ENCODE data around the gene FOXF2. TPM values are rescaled to one million over a fixed set of nuclear protein-coding genes. Genes with fewer than 3 reads are reported as not detected.

Gene FOXF2
- total RNA-seq, 3 donors from 2014 or later = 0.08 TPM; not detected in 2

DNA sequence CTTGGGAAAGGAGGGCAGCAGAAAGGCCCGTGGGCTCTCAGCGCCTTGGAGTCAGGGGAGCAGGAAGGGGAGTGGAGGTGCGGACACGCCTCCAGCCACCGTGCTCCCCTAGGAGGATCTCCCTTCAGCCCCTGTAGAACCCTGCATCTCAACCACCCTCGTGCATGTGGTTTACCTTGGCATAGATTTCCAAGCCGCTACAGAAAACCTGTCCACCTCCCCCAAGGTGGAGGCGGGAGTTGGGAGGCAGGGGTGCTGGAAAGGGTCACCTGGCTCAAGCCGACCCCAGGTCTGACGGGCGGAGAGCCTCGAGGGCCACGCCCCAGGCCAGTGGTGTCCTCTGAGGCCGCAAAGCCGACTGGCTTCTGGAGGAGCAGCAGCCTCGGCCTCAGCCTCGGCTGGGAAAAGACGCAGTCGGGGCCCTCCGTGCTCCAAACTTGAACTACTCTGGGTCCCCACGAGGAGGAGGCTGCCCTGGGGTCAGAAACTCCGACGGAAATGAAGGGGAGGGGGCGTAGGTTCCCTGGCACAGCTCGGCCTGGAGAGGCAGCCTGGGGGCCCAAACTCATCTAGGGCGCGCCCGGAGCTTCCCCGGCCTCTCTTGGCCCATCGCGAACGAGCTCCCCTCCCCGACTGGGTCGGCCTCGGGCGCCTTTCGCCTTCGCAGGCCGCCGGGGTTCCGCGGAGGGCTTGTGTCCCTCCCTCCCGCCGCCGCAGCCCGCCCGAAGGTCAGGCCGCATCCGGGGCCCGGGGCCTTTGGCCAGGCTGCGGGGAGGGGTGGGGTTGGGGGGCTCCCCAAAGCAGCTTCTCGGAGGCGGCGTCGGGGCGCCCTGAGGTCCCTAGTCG is 6.3 kb upstream of the FOXF2 start:
- ATAC-seq (no peak), DNase-seq (no peak)
- H3K36me3 Mint-ChIP-seq (ENCODE audit: insufficient read depth) = no peaks in the 10 kb centered on the region
- H3K9me3 Mint-ChIP-seq = no peaks in the 10 kb centered on the region
- peaks cover 75% of the 10 kb centered on the region for H3K27me3 Mint-ChIP-seq (ENCODE audit: low read depth)
- H3K4me1 Mint-ChIP-seq (ENCODE audit: low read depth) = peaks cover 37% of the 10 kb centered on the region
- H3K4me3 Mint-ChIP-seq = no peak overlapping the region

DNA sequence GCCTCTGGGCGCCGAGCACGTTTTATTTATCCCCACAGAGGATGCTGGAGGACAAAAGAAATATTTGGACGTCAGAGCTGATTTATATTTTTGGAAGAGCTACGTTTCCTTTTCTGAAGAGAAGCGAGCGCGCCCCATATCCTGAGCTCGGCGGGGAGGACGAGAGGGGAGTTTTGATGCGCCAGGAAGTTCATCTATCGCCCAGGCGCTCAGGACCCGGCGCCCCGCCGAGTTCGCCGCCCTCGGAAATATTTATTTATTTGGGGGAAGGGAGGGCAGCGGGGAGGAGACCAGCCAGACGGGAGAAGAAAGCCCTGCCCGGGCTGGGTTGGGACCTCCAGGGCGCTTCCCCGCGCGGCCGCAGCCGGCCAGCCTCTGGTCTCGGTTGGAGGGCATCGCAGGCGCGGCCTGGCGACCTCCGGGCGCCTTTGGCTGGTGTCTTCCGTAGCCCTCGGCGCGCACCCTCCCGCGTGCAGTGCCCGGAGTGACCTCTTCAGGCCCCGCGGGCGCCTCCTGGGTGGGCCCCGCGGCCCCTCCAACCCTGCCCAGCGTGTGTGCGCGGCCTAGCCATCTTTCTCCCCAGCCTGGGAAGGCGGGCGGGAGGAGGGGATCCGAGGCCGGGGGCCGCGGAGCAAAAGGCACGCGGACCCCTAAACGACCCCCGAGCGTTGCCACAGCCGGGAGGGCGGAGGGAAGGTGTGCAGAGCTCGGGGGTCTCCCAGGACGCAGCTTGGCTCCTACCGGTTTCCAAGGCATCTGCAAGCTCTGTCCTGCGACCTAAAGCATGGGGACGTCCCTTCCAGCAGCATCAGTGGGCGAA is 5.4 kb upstream of the FOXF2 start:
- DNase-seq (no peak), ATAC-seq (no peak)
- H3K9me3 Mint-ChIP-seq = no peaks in the 10 kb centered on the region
- H3K36me3 Mint-ChIP-seq (ENCODE audit: insufficient read depth) = no peaks in the 10 kb centered on the region
- H3K4me1 Mint-ChIP-seq (ENCODE audit: low read depth) = peaks cover 44% of the 10 kb centered on the region
- no peak overlapping the region for H3K4me3 Mint-ChIP-seq
- H3K27me3 Mint-ChIP-seq (ENCODE audit: low read depth) = peaks cover 78% of the 10 kb centered on the region

- ATAC-seq = no peak
- H3K27me3 Mint-ChIP-seq (ENCODE audit: low read depth) = peaks cover 73% of the 10 kb centered on the region
Observed at GRCh38 chr6:1384549-1385128, 4.7 kb upstream of the FOXF2 start.

DNA sequence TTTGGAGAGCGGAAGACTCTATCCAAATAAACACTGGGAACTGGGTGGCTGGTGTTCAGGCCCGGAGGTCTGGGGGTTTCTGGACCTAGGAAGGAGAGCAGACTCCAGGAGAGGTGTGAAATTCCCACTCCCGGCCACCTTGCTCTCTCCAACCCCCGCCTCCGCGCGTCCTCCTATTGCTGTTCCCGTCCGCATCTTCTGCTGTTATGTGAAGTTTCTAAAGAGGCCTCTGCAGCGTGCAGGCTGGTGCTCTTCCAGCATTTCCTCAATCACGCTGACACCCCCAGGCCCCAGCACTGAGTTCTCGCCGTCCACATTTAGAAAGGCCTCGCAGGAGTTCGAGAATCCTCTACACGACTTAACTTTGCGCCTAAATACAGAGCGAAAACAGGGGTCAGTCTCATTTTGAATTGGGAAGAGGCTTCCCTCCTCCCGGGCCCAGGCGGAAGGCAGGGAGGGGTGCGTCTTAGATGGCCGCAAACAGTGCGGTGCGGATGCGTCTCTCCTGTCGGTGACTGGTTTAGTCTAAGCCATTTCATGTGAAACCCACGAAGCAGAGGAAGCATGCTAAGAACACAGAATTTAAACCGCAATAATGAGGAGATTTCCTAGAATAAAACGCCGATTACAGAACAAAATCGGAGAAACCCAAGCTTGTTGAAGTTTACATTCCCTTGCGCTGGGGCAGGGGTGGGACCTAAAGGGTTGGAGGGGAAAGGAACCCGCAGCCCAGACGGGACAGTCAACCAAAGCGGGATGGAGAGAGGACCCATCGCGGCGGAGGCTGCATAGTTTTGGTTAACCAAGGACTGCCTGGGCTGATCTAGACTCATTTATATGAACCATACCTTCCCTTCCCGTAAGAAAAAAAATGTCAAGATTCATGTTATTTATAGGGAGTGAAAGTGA is 4.0 kb upstream of the FOXF2 start:
- Mint-ChIP-seq H3K27me3 (ENCODE audit: low read depth) (peaks cover 69% of the 10 kb centered on the region), H3K36me3 (ENCODE audit: insufficient read depth) (no peaks in the 10 kb centered on the region), H3K4me3 (no peak overlapping the region), H3K4me1 (ENCODE audit: low read depth) (peaks cover 37% of the 10 kb centered on the region), H3K9me3 (no peaks in the 10 kb centered on the region)
- ATAC-seq (no peak), DNase-seq (no peak)

More at GRCh38 chr6:1384549-1385128, 4.7 kb upstream of the FOXF2 start:
- Mint-ChIP-seq H3K36me3 (ENCODE audit: insufficient read depth) (no peaks in the 10 kb centered on the region), H3K4me3 (no peak overlapping the region), H3K4me1 (ENCODE audit: low read depth) (peaks cover 40% of the 10 kb centered on the region), H3K9me3 (no peaks in the 10 kb centered on the region)
- no peak for DNase-seq

DNA sequence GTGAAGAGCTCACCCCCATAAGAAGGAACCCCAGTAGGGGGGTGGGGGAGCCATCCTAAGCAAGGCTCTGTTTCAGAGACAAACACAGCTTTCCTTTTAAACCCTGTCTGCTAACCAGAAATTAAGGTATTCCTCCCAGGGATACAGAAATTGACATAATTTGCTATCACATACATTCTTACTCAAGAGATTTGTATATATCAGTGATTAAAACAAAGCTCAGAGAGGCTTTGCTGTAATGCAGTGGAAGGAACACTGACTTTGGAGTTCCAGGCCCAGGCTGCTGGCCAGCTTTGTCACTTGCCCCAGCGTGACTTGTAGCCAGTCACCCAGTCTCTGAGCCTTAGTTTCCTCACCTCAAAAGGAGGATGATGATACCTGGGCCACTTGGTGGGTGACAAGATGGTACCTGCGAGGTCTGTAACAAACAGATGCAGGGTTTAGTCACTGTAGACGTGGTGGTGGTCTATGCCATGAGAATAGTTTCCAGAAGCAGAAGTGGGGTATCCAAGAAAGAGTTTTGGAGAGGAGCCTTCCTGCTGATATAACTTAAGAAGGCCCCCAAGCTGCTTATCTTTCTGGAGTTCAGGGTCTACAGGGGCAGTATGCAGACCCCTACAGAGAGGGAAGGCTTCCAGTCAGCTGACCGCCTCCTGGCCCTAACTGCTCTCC is 3.2 kb upstream of the FOXF2 start:
- H3K4me1 Mint-ChIP-seq (ENCODE audit: low read depth) = peaks cover 29% of the 10 kb centered on the region
- no peak for DNase-seq
- no peak overlapping the region for H3K4me3 Mint-ChIP-seq
- H3K36me3 Mint-ChIP-seq (ENCODE audit: insufficient read depth) = no peaks in the 10 kb centered on the region
- no peak for ATAC-seq
- peaks cover 65% of the 10 kb centered on the region for H3K27me3 Mint-ChIP-seq (ENCODE audit: low read depth)
- no peaks in the 10 kb centered on the region for H3K9me3 Mint-ChIP-seq

- Mint-ChIP-seq H3K36me3 (ENCODE audit: insufficient read depth) (no peaks in the 10 kb centered on the region), H3K4me1 (ENCODE audit: low read depth) (peaks cover 28% of the 10 kb centered on the region), H3K9me3 (no peaks in the 10 kb centered on the region), H3K27me3 (ENCODE audit: low read depth) (peaks cover 74% of the 10 kb centered on the region), H3K4me3 (no peak overlapping the region)
- DNase-seq (no peak), ATAC-seq (no peak)
Observed at GRCh38 chr6:1387538-1387875, 1.9 kb upstream of the FOXF2 start.

DNA sequence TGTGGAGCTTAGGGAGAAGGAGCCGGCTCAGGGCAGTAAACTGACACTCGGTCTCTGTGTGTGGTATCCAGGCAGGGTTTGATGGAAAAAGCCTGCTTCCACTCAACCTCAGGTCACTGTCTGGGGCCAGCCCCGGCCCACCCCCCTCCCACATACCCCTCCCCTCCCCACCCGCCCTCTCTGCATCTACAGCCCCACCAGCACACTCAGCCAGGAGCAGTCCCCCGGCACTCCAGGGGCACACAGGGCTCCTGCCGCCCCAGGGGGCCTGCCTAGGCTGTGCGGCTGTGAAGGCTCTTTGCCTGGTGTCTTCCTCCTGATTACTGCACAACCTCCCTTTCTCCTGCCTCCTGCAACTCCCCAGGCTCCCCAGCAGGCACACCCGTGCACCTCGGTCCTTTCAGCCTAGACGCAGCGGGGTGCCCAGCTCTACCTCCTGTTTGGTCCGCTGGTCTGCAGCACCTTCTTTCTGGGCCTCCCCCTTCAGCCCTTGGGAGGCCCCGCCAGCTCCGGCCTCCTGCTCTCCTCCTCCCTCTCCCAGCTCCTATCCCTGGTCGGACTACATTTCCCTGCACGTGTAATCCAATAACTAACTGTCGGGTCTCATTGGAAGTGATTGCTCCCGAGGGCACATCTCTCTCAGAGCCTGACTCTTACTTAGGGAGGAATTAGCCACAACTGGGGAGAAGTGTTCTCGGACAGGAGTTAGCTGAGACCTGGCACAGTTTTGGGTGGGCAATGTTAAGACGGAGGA is 1.3 kb upstream of the FOXF2 start:
- Mint-ChIP-seq H3K27me3 (ENCODE audit: low read depth) (peaks cover 70% of the 10 kb centered on the region), H3K9me3 (no peaks in the 10 kb centered on the region), H3K4me1 (ENCODE audit: low read depth) (peaks cover 26% of the 10 kb centered on the region), H3K4me3 (peak overlapping the region; percentile 67), H3K36me3 (ENCODE audit: insufficient read depth) (no peaks in the 10 kb centered on the region)
- DNase-seq (no peak), ATAC-seq (peak; percentile 27 to 30)

- Mint-ChIP-seq H3K4me3 (peak overlapping the region; percentile 67), H3K4me1 (ENCODE audit: low read depth) (peaks cover 26% of the 10 kb centered on the region), H3K36me3 (ENCODE audit: insufficient read depth) (no peaks in the 10 kb centered on the region), H3K27me3 (ENCODE audit: low read depth) (peaks cover 70% of the 10 kb centered on the region), H3K9me3 (no peaks in the 10 kb centered on the region)
- ATAC-seq (no peak), DNase-seq (no peak)
Observed at GRCh38 chr6:1388630-1389368, 577 bp upstream of the FOXF2 start.

DNA sequence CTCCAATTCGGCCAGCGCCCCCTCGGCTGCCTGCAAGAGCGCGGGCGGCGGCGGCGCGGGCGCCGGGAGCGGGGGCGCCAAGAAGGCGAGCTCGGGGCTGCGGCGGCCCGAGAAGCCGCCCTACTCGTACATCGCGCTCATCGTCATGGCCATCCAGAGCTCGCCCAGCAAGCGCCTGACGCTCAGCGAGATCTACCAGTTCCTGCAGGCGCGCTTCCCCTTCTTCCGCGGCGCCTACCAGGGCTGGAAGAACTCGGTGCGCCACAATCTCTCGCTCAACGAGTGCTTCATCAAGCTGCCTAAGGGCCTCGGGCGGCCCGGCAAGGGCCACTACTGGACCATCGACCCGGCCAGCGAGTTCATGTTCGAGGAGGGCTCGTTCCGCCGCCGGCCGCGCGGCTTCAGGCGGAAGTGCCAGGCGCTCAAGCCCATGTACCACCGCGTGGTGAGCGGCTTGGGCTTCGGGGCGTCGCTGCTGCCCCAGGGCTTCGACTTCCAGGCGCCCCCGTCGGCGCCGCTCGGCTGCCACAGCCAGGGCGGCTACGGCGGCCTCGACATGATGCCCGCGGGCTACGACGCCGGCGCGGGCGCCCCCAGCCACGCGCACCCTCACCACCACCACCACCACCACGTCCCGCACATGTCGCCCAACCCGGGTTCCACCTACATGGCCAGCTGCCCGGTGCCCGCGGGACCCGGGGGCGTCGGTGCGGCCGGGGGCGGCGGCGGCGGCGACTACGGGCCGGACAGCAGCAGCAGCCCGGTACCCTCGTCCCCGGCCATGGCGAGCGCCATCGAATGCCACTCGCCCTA is 963 bp downstream of the FOXF2 start:
- H3K9me3 Mint-ChIP-seq = no peaks in the 10 kb centered on the region
- ATAC-seq = peak; percentile 26 to 41
- peaks cover 22% of the 10 kb centered on the region for H3K4me1 Mint-ChIP-seq (ENCODE audit: low read depth)
- no peaks in the 10 kb centered on the region for H3K36me3 Mint-ChIP-seq (ENCODE audit: insufficient read depth)
- DNase-seq = no peak
- H3K27me3 Mint-ChIP-seq (ENCODE audit: low read depth) = peaks cover 75% of the 10 kb centered on the region
- peak overlapping the region; percentile 72 for H3K4me3 Mint-ChIP-seq

GRCh38 chr6:1390946-1391799 is 1.8 kb downstream of the FOXF2 start:
- Mint-ChIP-seq H3K27me3 (ENCODE audit: low read depth) (peaks cover 74% of the 10 kb centered on the region), H3K9me3 (no peaks in the 10 kb centered on the region), H3K4me3 (peak overlapping the region; percentile 7), H3K4me1 (ENCODE audit: low read depth) (peaks cover 16% of the 10 kb centered on the region), H3K36me3 (ENCODE audit: insufficient read depth) (no peaks in the 10 kb centered on the region)
- no peak for DNase-seq
- no peak for ATAC-seq

GRCh38 chr6:1391800-1392309 is 2.5 kb downstream of the FOXF2 start:
- H3K27me3 Mint-ChIP-seq (ENCODE audit: low read depth) = peaks cover 74% of the 10 kb centered on the region
- no peaks in the 10 kb centered on the region for H3K36me3 Mint-ChIP-seq (ENCODE audit: insufficient read depth)

More at GRCh38 chr6:1391800-1392309, 2.5 kb downstream of the FOXF2 start:
- ATAC-seq (no peak), DNase-seq (no peak)
- H3K4me1 Mint-ChIP-seq (ENCODE audit: low read depth) = peaks cover 18% of the 10 kb centered on the region
- no peaks in the 10 kb centered on the region for H3K9me3 Mint-ChIP-seq
- H3K4me3 Mint-ChIP-seq = no peak overlapping the region
